ENCODE data around the gene XAB2. TPM values are rescaled to one million over a fixed set of nuclear protein-coding genes. Genes with fewer than 3 reads are reported as not detected.

Gene XAB2
- total and polyA plus RNA-seq, 2 experiments from 2014 or later, result 19.9 to 24.5 TPM

DNA sequence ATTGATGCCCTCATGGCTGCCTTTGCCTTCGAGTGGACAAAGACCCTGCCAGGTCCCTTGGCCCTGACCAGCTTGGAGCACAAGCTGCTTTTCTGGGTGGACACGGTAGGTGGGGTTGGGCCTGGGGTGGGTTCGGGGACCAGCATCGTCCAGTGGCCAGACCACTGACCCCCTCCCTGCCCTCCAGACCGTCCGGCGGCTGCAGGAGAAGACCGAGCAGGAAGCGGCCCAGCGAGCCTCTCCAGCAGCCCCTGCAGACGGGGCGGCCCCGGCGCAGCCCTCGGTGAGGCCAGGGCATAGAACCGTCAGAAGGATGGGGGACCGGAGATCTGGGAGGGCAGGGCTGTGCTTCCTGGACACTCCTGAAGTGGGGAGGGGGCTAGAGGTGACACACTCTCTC is 23.1 kb downstream of the XAB2 start:
- no peak overlapping the region for H3K4me2 ChIP-seq

DNA sequence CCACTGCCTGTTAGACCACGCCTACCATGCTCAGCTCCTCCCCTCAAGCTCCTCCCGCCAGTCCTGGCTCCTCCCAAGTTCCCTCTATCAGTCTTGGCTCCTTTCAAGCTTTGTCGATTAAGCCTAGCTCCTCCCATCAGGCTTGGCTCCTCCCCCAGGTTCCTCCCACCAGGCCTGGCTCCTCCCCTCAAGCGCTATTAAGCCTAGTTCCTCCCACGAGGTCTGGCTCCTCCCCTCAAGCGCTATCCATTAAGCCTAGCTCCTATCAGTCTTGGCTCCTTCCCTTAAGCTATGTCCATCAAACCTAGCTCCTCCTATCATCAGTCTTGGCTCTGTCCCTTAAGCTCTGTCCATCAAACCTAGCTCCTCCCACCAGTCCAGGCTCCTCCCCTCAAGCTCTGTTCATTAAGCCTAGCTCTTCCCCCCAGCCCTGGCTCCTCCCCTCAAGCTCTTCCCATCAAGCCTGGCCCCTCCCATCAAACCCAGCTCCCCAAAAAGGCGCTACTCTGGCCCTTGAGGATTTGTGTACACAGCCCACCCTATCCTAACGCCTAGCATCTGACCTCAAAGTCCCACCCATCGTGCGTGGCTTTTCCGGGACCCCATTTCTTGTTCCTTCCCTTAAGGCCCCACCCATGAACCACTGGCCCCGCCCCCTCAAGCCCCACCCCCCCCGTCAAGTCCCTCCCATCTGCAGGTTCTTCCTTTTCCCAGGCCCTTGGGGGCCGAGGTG is 23.7 kb downstream of the XAB2 start:
- Histone ChIP-seq H3K9me3 (ENCODE audit: low read depth) (no peaks in the 10 kb centered on the region), H3K4me3 (no peak overlapping the region), H3K27ac (no peak overlapping the region), H3K9me2 (replicated peaks; ENCODE audit: insufficient read depth) (no peaks in the 10 kb centered on the region), H3K4me2 (no peak overlapping the region), H3K27me3 (no peaks in the 10 kb centered on the region), H3K4me1 (ENCODE audit: insufficient read depth) (no peaks in the 10 kb centered on the region), H2AFZ (no peak overlapping the region), H3K79me2 (peaks cover 52% of the 10 kb centered on the region), H3K36me3 (replicated peaks; ENCODE audit: insufficient read depth, low read depth) (no peaks in the 10 kb centered on the region), H4K20me1 (ENCODE audit: insufficient read depth, poor library complexity, severe bottlenecking) (peaks cover 68% of the 10 kb centered on the region)
- TF ChIP-seq EZH2phosphoT487 (IDR thresholded peaks at IDR 0.05; ENCODE audit: low read depth, severe bottlenecking, unreplicated experiment) (no peak), EZH2 (IDR thresholded peaks at IDR 0.05; ENCODE audit: borderline replicate concordance) (no peak)
- TF ChIP-seq, protein P1, sequence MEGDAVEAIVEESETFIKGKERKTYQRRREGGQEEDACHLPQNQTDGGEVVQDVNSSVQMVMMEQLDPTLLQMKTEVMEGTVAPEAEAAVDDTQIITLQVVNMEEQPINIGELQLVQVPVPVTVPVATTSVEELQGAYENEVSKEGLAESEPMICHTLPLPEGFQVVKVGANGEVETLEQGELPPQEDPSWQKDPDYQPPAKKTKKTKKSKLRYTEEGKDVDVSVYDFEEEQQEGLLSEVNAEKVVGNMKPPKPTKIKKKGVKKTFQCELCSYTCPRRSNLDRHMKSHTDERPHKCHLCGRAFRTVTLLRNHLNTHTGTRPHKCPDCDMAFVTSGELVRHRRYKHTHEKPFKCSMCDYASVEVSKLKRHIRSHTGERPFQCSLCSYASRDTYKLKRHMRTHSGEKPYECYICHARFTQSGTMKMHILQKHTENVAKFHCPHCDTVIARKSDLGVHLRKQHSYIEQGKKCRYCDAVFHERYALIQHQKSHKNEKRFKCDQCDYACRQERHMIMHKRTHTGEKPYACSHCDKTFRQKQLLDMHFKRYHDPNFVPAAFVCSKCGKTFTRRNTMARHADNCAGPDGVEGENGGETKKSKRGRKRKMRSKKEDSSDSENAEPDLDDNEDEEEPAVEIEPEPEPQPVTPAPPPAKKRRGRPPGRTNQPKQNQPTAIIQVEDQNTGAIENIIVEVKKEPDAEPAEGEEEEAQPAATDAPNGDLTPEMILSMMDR (IDR thresholded peaks at IDR 0.05; ENCODE audit: poor library complexity), result no peak
- WGBS (ENCODE audit: low lambda C conversion rate, missing lambda C conversion rate), result 92% methylated on average over 9 of the region's 14 CpGs
- no peak for DNase-seq (ENCODE audit: low spot score)

More for the DNA sequence above, 23.1 kb downstream of the XAB2 start:
- Histone ChIP-seq H4K20me1 (ENCODE audit: insufficient read depth, poor library complexity, severe bottlenecking) (peaks cover 61% of the 10 kb centered on the region), H3K4me3 (no peak overlapping the region), H3K79me2 (peaks cover 46% of the 10 kb centered on the region), H3K27me3 (no peaks in the 10 kb centered on the region), H3K9me2 (replicated peaks; ENCODE audit: insufficient read depth) (no peaks in the 10 kb centered on the region), H3K27ac (no peak overlapping the region), H3K9me3 (ENCODE audit: low read depth) (no peaks in the 10 kb centered on the region), H3K4me1 (ENCODE audit: insufficient read depth) (no peaks in the 10 kb centered on the region), H2AFZ (no peak overlapping the region), H3K36me3 (replicated peaks; ENCODE audit: insufficient read depth, low read depth) (no peaks in the 10 kb centered on the region)
- 92% methylated on average over 17 of the region's 17 CpGs for WGBS (ENCODE audit: low lambda C conversion rate, missing lambda C conversion rate)
- TF ChIP-seq, protein P1 (IDR thresholded peaks at IDR 0.05; ENCODE audit: poor library complexity), result no peak
- no peak for TF ChIP-seq EZH2 (IDR thresholded peaks at IDR 0.05; ENCODE audit: borderline replicate concordance)
- no peak for TF ChIP-seq EZH2phosphoT487 (IDR thresholded peaks at IDR 0.05; ENCODE audit: low read depth, severe bottlenecking, unreplicated experiment)
- no peak for DNase-seq (ENCODE audit: low spot score)

DNA sequence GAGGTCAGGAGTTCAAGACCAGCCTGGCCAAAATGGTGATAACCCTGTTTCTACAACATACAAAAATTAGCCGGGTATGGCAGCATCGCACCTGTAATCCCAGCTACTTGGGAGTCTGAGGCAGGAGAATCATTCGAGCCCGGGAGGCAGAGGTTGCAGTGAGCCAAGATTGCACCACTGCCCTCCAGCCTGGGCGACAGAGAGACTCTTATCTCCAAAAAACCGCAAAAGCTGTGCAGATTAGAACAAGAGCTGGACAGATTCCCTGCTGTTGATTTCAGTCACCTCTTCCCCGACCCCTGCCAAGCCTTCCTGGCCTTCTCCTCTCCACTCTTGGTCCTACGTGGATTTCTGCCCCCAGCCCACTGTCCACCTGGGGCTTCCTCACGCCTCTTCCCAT is 25.4 kb downstream of the XAB2 start:
- Histone ChIP-seq H3K9me3 (ENCODE audit: low read depth) (no peaks in the 10 kb centered on the region), H3K27me3 (no peaks in the 10 kb centered on the region), H3K9me2 (replicated peaks; ENCODE audit: insufficient read depth) (no peaks in the 10 kb centered on the region), H3K36me3 (replicated peaks; ENCODE audit: insufficient read depth, low read depth) (no peaks in the 10 kb centered on the region), H3K79me2 (peaks cover 52% of the 10 kb centered on the region), H3K27ac (no peak overlapping the region), H4K20me1 (ENCODE audit: insufficient read depth, poor library complexity, severe bottlenecking) (peaks cover 68% of the 10 kb centered on the region), H3K4me2 (no peak overlapping the region), H3K4me1 (ENCODE audit: insufficient read depth) (no peaks in the 10 kb centered on the region), H2AFZ (no peak overlapping the region), H3K4me3 (no peak overlapping the region)
- TF ChIP-seq, protein P1 (IDR thresholded peaks at IDR 0.05; ENCODE audit: poor library complexity), result no peak
- no peak for TF ChIP-seq EZH2 (IDR thresholded peaks at IDR 0.05; ENCODE audit: borderline replicate concordance)
- no peak for TF ChIP-seq EZH2phosphoT487 (IDR thresholded peaks at IDR 0.05; ENCODE audit: low read depth, severe bottlenecking, unreplicated experiment)
- WGBS (ENCODE audit: low lambda C conversion rate, missing lambda C conversion rate), result 78% methylated on average over 9 of the region's 9 CpGs
- DNase-seq (ENCODE audit: low spot score), result no peak
